B cell (primary cell): ENCODE measurements around the gene DROSHA. TPM values are rescaled to one million over a fixed set of nuclear protein-coding genes. Genes with fewer than 3 reads are reported as not detected.

Experiments used
- ATAC-seq: fragments of 200-7000 bp; cut with Tn5 transposase; one replicate; pipeline ENCODE4 v1.10.0; 2021; ENCODE audit warnings: low read depth, mild to moderate bottlenecking, moderate number of reproducible peaks, moderate library complexity
- CTCF ChIA-PET: fragments of 350-600 bp; sonication (Branson Sonifier 250); formaldehyde crosslinking; loops from one replicate; lab custom pipeline; 2021; ENCODE audit warnings: antibody characterized with exemption, inconsistent platforms; lab: Charles Lee
- POLR2A ChIA-PET: fragments of 350-600 bp; sonication (Branson Sonifier 250); formaldehyde crosslinking; loops from one replicate; lab custom pipeline; 2021; ENCODE audit warnings: antibody characterized with exemption; lab: Charles Lee
- DNase-seq: peaks from one replicate; pipeline ENCODE4 v3.0.0; 2013
- H2AFZ ChIP-seq: 2 replicates; pipeline ENCODE4 v1.6.1; 2012; ENCODE audit warnings: mild to moderate bottlenecking, low read depth, low read length; ENCODE audit not compliant: insufficient read depth, poor library complexity, severe bottlenecking
- H3K27ac ChIP-seq, 2 donors: 1 replicate in 1 of 2; 2 replicates in 1 of 2; pipeline ENCODE4 v1.5.1; 2012 to 2013; ENCODE audit warnings: low read length in 2 of 2, mild to moderate bottlenecking in 2 of 2, moderate library complexity in 1 of 2
- H3K27me3 ChIP-seq, 4 experiments: fragments of 200-600 bp in 1 of 4; sonication (generic) in 1 of 4; replicated peaks in 1 of 4; 1 replicate in 2 of 4; 2 replicates in 2 of 4; pipeline versions ENCODE4 v1.6.1 to v1.7.0; 2013 to 2016; ENCODE audit warnings: low read length in 3 of 4, mild to moderate bottlenecking in 2 of 4, mixed read lengths in 1 of 4, moderate library complexity in 1 of 4; ENCODE audit not compliant: insufficient read depth in 4 of 4, control insufficient read depth in 3 of 4; ENCODE audit errors: control extremely low read depth in 1 of 4
- H3K36me3 ChIP-seq, 2 experiments: replicated peaks in 1 of 2; 1 replicate in 1 of 2; 2 replicates in 1 of 2; pipeline versions ENCODE4 v1.6.1 to v1.7.1; 2013; ENCODE audit warnings: low read length in 1 of 2; ENCODE audit not compliant: insufficient read depth in 2 of 2, control insufficient read depth in 1 of 2; ENCODE audit errors: control extremely low read depth in 1 of 2, extremely low read depth in 1 of 2
- H3K4me1 ChIP-seq, 2 donors: fragments of 200-600 bp in 1 of 2; sonication (generic) in 1 of 2; 1 replicate in 1 of 2; 2 replicates in 1 of 2; pipeline versions ENCODE4 v1.5.1 to v1.6.1; 2013 to 2017; ENCODE audit warnings: low read length in 2 of 2; ENCODE audit not compliant: control insufficient read depth in 2 of 2, insufficient read depth in 2 of 2
- H3K4me2 ChIP-seq: replicated peaks from 2 replicates; pipeline ENCODE3; 2012; ENCODE audit warnings: mild to moderate bottlenecking, low read depth, low read length; ENCODE audit not compliant: poor library complexity, severe bottlenecking
- H3K4me3 ChIP-seq, 5 experiments: fragments of 200-600 bp in 1 of 5; sonication (generic) in 1 of 5; 1 replicate in 3 of 5; 2 replicates in 2 of 5; pipeline versions ENCODE4 v1.5.1 to v1.7.0; 2011 to 2016; ENCODE audit warnings: low read length in 4 of 5, mild to moderate bottlenecking in 4 of 5, low read depth in 2 of 5, control low read depth in 1 of 5, moderate library complexity in 1 of 5; ENCODE audit not compliant: insufficient read depth in 1 of 5; ENCODE audit errors: control extremely low read depth in 1 of 5, extremely low read depth in 1 of 5
- H3K79me2 ChIP-seq: fragments of 200-600 bp; sonication (generic); one replicate; pipeline ENCODE4 v1.6.0; 2016; ENCODE audit warnings: low read length; ENCODE audit not compliant: control insufficient read depth, insufficient read depth
- H3K9ac ChIP-seq: fragments of 200-600 bp; sonication (generic); 2 replicates; pipeline ENCODE4 v1.6.1; 2017; ENCODE audit warnings: mild to moderate bottlenecking, low read length, moderate library complexity
- H3K9me3 ChIP-seq, 3 donors: one replicate each; pipeline versions ENCODE4 v1.6.1 to v1.7.1; 2013; ENCODE audit warnings: low read length in 2 of 3; ENCODE audit not compliant: control insufficient read depth in 2 of 3, insufficient read depth in 1 of 3; ENCODE audit errors: control extremely low read depth in 1 of 3
- H4K20me1 ChIP-seq: 2 replicates; pipeline ENCODE4 v1.6.0; 2012; ENCODE audit warnings: mild to moderate bottlenecking, low read length; ENCODE audit not compliant: insufficient read depth, control insufficient read depth, poor library complexity, severe bottlenecking
- H3K27ac Mint-ChIP-seq: one replicate; pipeline ENCODE4 v1.8.0; 2021; ENCODE audit warnings: mixed read lengths
- H3K27me3 Mint-ChIP-seq: one replicate; pipeline ENCODE4 v1.8.0; 2021; ENCODE audit warnings: mixed read lengths
- H3K4me1 Mint-ChIP-seq: one replicate; pipeline ENCODE4 v1.8.0; 2021; ENCODE audit warnings: mixed read lengths
- H3K4me3 Mint-ChIP-seq: one replicate; pipeline ENCODE4 v1.8.0; 2021; ENCODE audit warnings: mixed read lengths
- H3K9me3 Mint-ChIP-seq: one replicate; pipeline ENCODE4 v1.8.0; 2022; ENCODE audit warnings: mixed read lengths; ENCODE audit not compliant: insufficient read depth
- EZH2 ChIP-seq: IDR thresholded peaks from 2 replicates; pipeline ENCODE4 v1.6.1; 2012; ENCODE audit warnings: borderline replicate concordance, low read depth, mild to moderate bottlenecking, moderate library complexity, low read length; ENCODE audit not compliant: insufficient read depth, poor library complexity, severe bottlenecking
- WGBS: methylation state at CpG from one replicate; pipeline ENCODE4 v1.1.5; 2013; ENCODE audit warnings: missing lambda C conversion rate; ENCODE audit not compliant: insufficient coverage; 5-methylcytosine and 5-hydroxymethylcytosine counted together
- intact Hi-C: fragments of 100-400 bp; cut with micrococcal nuclease; formaldehyde crosslinking; loops from one replicate; pipeline ENCODE4 v1.10.0; 2022
- polyA plus RNA-seq: library from polyadenylated mRNA; depleted of rRNA; stranded (reverse); fragments of >200 nt; gene quantifications from 2 replicates; pipeline ENCODE4 v1.2.3, GENCODE V29; 2012
- total RNA-seq, 2 donors: library from RNA; stranded (reverse); fragments of 120-200 nt in 1 of 2; gene quantifications; 1 replicate in 1 of 2; 2 replicates in 1 of 2; pipeline versions ENCODE4 v1.2.3 to v1.2.4, GENCODE V29; 2013 to 2022
- TF ChIP-seq, protein P1 (sequence below): fragments of 200-600 bp; IDR thresholded peaks from one replicate; pipeline ENCODE4 v1.8.0; 2022; ENCODE audit warnings: antibody characterized with exemption, mild to moderate bottlenecking

The DROSHA gene
- total and polyA plus RNA-seq, 2 donors (not counting 1 experiment from before 2014, with no cell fraction given) = 31.2 to 62.4 TPM

DNA sequence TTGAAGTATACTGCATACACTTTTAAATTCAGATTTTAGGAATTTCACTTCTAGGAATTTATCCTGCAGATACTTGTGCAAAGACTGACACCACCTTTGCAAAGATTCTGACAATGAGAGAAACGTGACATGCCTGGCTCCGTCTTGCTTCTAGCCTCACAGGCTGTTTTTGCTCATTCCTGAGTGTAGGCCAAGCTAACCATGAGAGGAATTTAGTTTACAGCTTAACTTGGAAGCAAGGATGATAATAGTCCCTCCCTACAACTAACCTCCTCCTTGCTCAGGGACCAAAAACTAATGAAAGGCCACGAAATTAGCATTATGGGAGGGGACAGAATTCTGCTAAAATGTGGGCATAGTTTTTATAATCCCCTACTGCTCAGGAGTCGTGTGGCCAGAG, 31.3 kb upstream of the DROSHA start:
- DNase-seq = no peak
- H3K9ac ChIP-seq = no peak overlapping the region
- no peaks in the 10 kb centered on the region for H3K27me3 ChIP-seq
- no peaks in the 10 kb centered on the region for H3K4me1 ChIP-seq
- H2AFZ ChIP-seq = no peak overlapping the region
- no peaks in the 10 kb centered on the region for H3K79me2 ChIP-seq
- H3K36me3 ChIP-seq = no peaks in the 10 kb centered on the region
- H3K27ac ChIP-seq = no peak overlapping the region
- H3K4me3 ChIP-seq = no peak overlapping the region
- Mint-ChIP-seq H3K4me1 (no peaks in the 10 kb centered on the region), H3K27me3 (peaks cover 5% of the 10 kb centered on the region), H3K9me3 (peaks cover 9% of the 10 kb centered on the region), H3K4me3 (no peak overlapping the region), H3K27ac (no peak overlapping the region)
- no peak overlapping the region for H3K4me2 ChIP-seq
- peaks cover 0 to 15% (median 7%) of the 10 kb centered on the region in 3 donors for H3K9me3 ChIP-seq
- intact Hi-C loops = no loop called here
- ChIA-PET CTCF (no interaction called here), POLR2A (no interaction called here)
- TF ChIP-seq EZH2 = no peak
- TF ChIP-seq, protein P1, sequence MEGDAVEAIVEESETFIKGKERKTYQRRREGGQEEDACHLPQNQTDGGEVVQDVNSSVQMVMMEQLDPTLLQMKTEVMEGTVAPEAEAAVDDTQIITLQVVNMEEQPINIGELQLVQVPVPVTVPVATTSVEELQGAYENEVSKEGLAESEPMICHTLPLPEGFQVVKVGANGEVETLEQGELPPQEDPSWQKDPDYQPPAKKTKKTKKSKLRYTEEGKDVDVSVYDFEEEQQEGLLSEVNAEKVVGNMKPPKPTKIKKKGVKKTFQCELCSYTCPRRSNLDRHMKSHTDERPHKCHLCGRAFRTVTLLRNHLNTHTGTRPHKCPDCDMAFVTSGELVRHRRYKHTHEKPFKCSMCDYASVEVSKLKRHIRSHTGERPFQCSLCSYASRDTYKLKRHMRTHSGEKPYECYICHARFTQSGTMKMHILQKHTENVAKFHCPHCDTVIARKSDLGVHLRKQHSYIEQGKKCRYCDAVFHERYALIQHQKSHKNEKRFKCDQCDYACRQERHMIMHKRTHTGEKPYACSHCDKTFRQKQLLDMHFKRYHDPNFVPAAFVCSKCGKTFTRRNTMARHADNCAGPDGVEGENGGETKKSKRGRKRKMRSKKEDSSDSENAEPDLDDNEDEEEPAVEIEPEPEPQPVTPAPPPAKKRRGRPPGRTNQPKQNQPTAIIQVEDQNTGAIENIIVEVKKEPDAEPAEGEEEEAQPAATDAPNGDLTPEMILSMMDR = no peak
- no peak for ATAC-seq
- WGBS = 80% methylated on average over 1 of the region's 4 CpGs
- no peaks in the 10 kb centered on the region for H4K20me1 ChIP-seq

DNA sequence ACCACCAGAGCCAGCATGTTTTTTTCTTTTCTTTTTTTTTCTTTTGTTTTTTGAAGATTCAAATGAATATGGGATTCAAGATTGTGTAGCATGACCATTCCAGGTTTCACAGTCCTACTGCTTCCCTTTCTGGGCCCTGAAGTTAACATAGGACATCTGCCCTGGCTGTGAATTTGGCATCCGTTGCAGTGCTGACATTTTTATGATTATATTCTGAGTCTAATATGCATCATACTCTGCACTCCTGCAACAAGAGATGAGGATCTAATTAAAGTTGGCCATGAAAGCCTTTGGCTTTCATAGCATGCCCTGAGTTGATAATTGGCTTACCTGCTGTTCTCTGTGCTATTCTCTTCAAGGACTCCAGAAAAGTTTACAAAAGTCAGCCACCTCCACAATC, 30.1 kb upstream of the DROSHA start:
- no peak for ATAC-seq
- Histone ChIP-seq H3K9ac (no peak overlapping the region), H2AFZ (no peak overlapping the region), H3K79me2 (no peaks in the 10 kb centered on the region), H3K4me1 (no peaks in the 10 kb centered on the region), H3K27ac (no peak overlapping the region), H3K9me3 (peaks cover 0 to 15% (median 7%) of the 10 kb centered on the region in 3 donors), H4K20me1 (no peaks in the 10 kb centered on the region), H3K27me3 (no peaks in the 10 kb centered on the region), H3K4me2 (no peak overlapping the region), H3K36me3 (peaks cover 2 to 3% of the 10 kb centered on the region in 2 experiments), H3K4me3 (no peak overlapping the region)
- Mint-ChIP-seq H3K27me3 (no peaks in the 10 kb centered on the region), H3K4me1 (no peaks in the 10 kb centered on the region), H3K4me3 (no peak overlapping the region), H3K9me3 (peaks cover 9% of the 10 kb centered on the region), H3K27ac (no peak overlapping the region)
- no CpG with 5 or more reads among the region's 1 CpG for WGBS
- POLR2A ChIA-PET = no interaction called here
- TF ChIP-seq EZH2 = no peak
- TF ChIP-seq, protein P1 = no peak
- no peak for DNase-seq
- CTCF ChIA-PET = no interaction called here
- intact Hi-C loops = no loop called here
